Left ventricle myocardium inferior (tissue), 1 donor: Measurements from ENCODE around the gene HOXB6. TPM values are rescaled to one million over a fixed set of nuclear protein-coding genes. Genes with fewer than 3 reads are reported as not detected.

Source experiments
- DNase-seq: peaks from one replicate; pipeline ENCODE4 v3.0.0-alpha.2; 2020
- H3K27ac ChIP-seq: fragments of 200-600 bp; replicated peaks from 2 replicates; pipeline ENCODE4 v1.8.0; 2021
- H3K27me3 ChIP-seq: fragments of 200-600 bp; 2 replicates; pipeline ENCODE4 v1.8.0; 2021; ENCODE audit warnings: low read depth
- H3K36me3 ChIP-seq: fragments of 200-600 bp; 2 replicates; pipeline ENCODE4 v1.8.0; 2021
- H3K4me1 ChIP-seq: fragments of 200-600 bp; 2 replicates; pipeline ENCODE4 v1.8.0; 2021
- H3K4me3 ChIP-seq: fragments of 200-600 bp; 2 replicates; pipeline ENCODE4 v1.8.0; 2021; ENCODE audit warnings: mild to moderate bottlenecking, moderate library complexity
- H3K9me3 ChIP-seq: fragments of 200-600 bp; replicated peaks from 2 replicates; pipeline ENCODE4 v1.8.0; 2021
- CTCF ChIP-seq: fragments of 200-600 bp; IDR thresholded peaks from 2 replicates; pipeline ENCODE4 v1.8.0; 2021; ENCODE audit warnings: antibody characterized with exemption, mild to moderate bottlenecking, borderline replicate concordance
- intact Hi-C: fragments of 100-400 bp; cut with micrococcal nuclease; formaldehyde crosslinking; loops from one replicate; pipeline ENCODE4 v1.11.0; 2022
- total RNA-seq: library from RNA; stranded (reverse); fragmentation: NEBNext Ultra II Directional; extraction: Animal tissue kit (Norgen Biotek cat#: 25700); gene quantifications from one replicate; pipeline ENCODE4 v1.2.1, GENCODE V29; 2021
- donor health status: DM: no; HTN: yes; CAD: no; lungs with severe emphysema.

Gene HOXB6
- total RNA-seq, 1 donor from 2014 or later = 0.66 TPM

- intact Hi-C loops = loop anchor here (10.0 kb wide), 1 partner anchor 279 kb away; no protein-coding TSS in a partner anchor
- Histone ChIP-seq H3K36me3 (no peaks in the 10 kb centered on the region), H3K27me3 (peaks cover 100% of the 10 kb centered on the region), H3K4me3 (peak overlapping the region; percentile 35), H3K4me1 (peaks cover 61% of the 10 kb centered on the region), H3K9me3 (no peaks in the 10 kb centered on the region), H3K27ac (no peak overlapping the region)
- no peak for TF ChIP-seq CTCF
- no peak for DNase-seq
Measured at GRCh38 chr17:48613862-48614694, 9.3 kb upstream of the HOXB6 start.

GRCh38 chr17:48612854-48613691 is 8.3 kb upstream of the HOXB6 start:
- H3K36me3 ChIP-seq = no peaks in the 10 kb centered on the region
- H3K9me3 ChIP-seq = no peaks in the 10 kb centered on the region
- peaks cover 100% of the 10 kb centered on the region for H3K27me3 ChIP-seq
- intact Hi-C loops = loop anchor here (10.0 kb wide), 1 partner anchor 278 kb away; no protein-coding TSS in a partner anchor
- no peak for DNase-seq
- peak overlapping the region; percentile 23 for H3K27ac ChIP-seq
- peak overlapping the region; percentile 63 for H3K4me3 ChIP-seq
- H3K4me1 ChIP-seq = peaks cover 57% of the 10 kb centered on the region
- peak; percentile 46 for TF ChIP-seq CTCF

GRCh38 chr17:48612456-48612853 is 7.7 kb upstream of the HOXB6 start:
- no peak overlapping the region for H3K27ac ChIP-seq

GRCh38 chr17:48611681-48612455 is 7.1 kb upstream of the HOXB6 start:
- no peak for TF ChIP-seq CTCF
- Histone ChIP-seq H3K4me1 (peaks cover 50% of the 10 kb centered on the region), H3K36me3 (no peaks in the 10 kb centered on the region), H3K27ac (peak overlapping the region; percentile 62), H3K27me3 (peaks cover 100% of the 10 kb centered on the region), H3K9me3 (no peaks in the 10 kb centered on the region), H3K4me3 (peak overlapping the region; percentile 63)
- no peak for DNase-seq
- intact Hi-C loops = loop anchor here (10.0 kb wide), 1 partner anchor 277 kb away; no protein-coding TSS in a partner anchor

More at GRCh38 chr17:48612456-48612853, 7.7 kb upstream of the HOXB6 start:
- peaks cover 100% of the 10 kb centered on the region for H3K27me3 ChIP-seq
- intact Hi-C loops = loop anchor here (10.0 kb wide), 1 partner anchor 278 kb away; no protein-coding TSS in a partner anchor
- peaks cover 51% of the 10 kb centered on the region for H3K4me1 ChIP-seq
- no peak for DNase-seq
- H3K36me3 ChIP-seq = no peaks in the 10 kb centered on the region
- TF ChIP-seq CTCF = no peak
- H3K4me3 ChIP-seq = peak overlapping the region; percentile 63
- no peaks in the 10 kb centered on the region for H3K9me3 ChIP-seq

GRCh38 chr17:48611213-48611612 is 6.4 kb upstream of the HOXB6 start:
- no peak for TF ChIP-seq CTCF
- H3K4me3 ChIP-seq = peak overlapping the region; percentile 63
- peak overlapping the region; percentile 62 for H3K27ac ChIP-seq
- H3K4me1 ChIP-seq = peaks cover 50% of the 10 kb centered on the region
- peaks cover 100% of the 10 kb centered on the region for H3K27me3 ChIP-seq
- no peaks in the 10 kb centered on the region for H3K36me3 ChIP-seq
- intact Hi-C loops = loop anchor here (10.0 kb wide), 1 partner anchor 276 kb away; no protein-coding TSS in a partner anchor
- no peaks in the 10 kb centered on the region for H3K9me3 ChIP-seq
- DNase-seq = no peak
